GM12891 (cell line): ENCODE data around the gene ATN1.
A peak's percentile ranks its signal among the peaks of the same experiment; 100 is the strongest.

ENCODE experiments used
- DNase-seq: peaks from one replicate; pipeline ENCODE4 v3.0.0; 2011; ENCODE audit warnings: low spot score; ENCODE audit not compliant: insufficient read length
- FAIRE-seq: peaks from 2 replicates; lab custom pipeline; 2011; peaks lifted over from hg19 to GRCh38; lab: Jason Lieb, UNC
- PAX5 ChIP-seq: IDR thresholded peaks from 2 replicates; pipeline ENCODE4 v1.6.1; 2011; ENCODE audit warnings: low read length, moderate library complexity, mild to moderate bottlenecking; ENCODE audit not compliant: insufficient read depth, severe bottlenecking
- POLR2A ChIP-seq: IDR thresholded peaks from 2 replicates; pipeline ENCODE4 v1.6.1; 2011; ENCODE audit warnings: low read depth, low read length, control low read depth
- POLR2AphosphoS5 ChIP-seq: IDR thresholded peaks from 2 replicates; pipeline ENCODE4 v1.6.1; 2011; ENCODE audit warnings: low read depth, low read length, control low read depth
- POU2F2 ChIP-seq: IDR thresholded peaks from 2 replicates; pipeline ENCODE4 v1.6.1; 2011; ENCODE audit warnings: low read depth, mild to moderate bottlenecking, control low read depth, low read length, moderate library complexity
- SPI1 ChIP-seq: IDR thresholded peaks from 2 replicates; pipeline ENCODE4 v1.6.1; 2011; ENCODE audit warnings: low read depth, low read length, control low read depth
- TAF1 ChIP-seq: IDR thresholded peaks from 2 replicates; pipeline ENCODE4 v1.6.1; 2011; ENCODE audit warnings: low read depth, low read length, control low read depth

ATN1 gene

GRCh38 chr12:6945613-6946012, 17.9 kb downstream of the ATN1 start:
- FAIRE-seq: no peak
- TF ChIP-seq POU2F2 (no peak), POLR2A (no peak; the same call in none of the 2 replicates), SPI1 (no peak), PAX5 (no peak), POLR2AphosphoS5 (no peak), TAF1 (no peak)
- DNase-seq: no peak

GRCh38 chr12:6946033-6946919, 18.5 kb downstream of the ATN1 start:
- DNase-seq (no peak), FAIRE-seq (peak; percentile 94)
- no peak for TF ChIP-seq PAX5
- TF ChIP-seq POU2F2: peak; percentile 78
- TF ChIP-seq POLR2AphosphoS5: peak; percentile 59
- peak; percentile 62 for TF ChIP-seq SPI1
- TF ChIP-seq TAF1: no peak
- peak; percentile 40; the same call in 1 of the 2 replicates for TF ChIP-seq POLR2A

- FAIRE-seq (no peak), DNase-seq (no peak)
- no peak for TF ChIP-seq POLR2AphosphoS5
- TF ChIP-seq SPI1: peak; percentile 32; the same call in 1 of the 2 replicates
- TF ChIP-seq PAX5: no peak
- TF ChIP-seq POU2F2: no peak
These were observed 19.2 kb downstream of the ATN1 start for GRCh38 chr12:6946920-6947374.

- no peak for TF ChIP-seq POLR2AphosphoS5
- no peak for TF ChIP-seq TAF1
- TF ChIP-seq SPI1: no peak
- no peak for TF ChIP-seq PAX5
- TF ChIP-seq POU2F2: no peak
- TF ChIP-seq POLR2A: no peak
- DNase-seq (no peak), FAIRE-seq (peak; percentile 62)
These were observed 19.9 kb downstream of the ATN1 start for GRCh38 chr12:6947615-6948014.

- DNase-seq: no peak
- no peak for TF ChIP-seq SPI1
- TF ChIP-seq POU2F2: no peak
- no peak for TF ChIP-seq POLR2A
- no peak for TF ChIP-seq PAX5
- no peak for TF ChIP-seq TAF1
- TF ChIP-seq POLR2AphosphoS5: no peak
- FAIRE-seq: peak; percentile 94
These were observed 21.3 kb downstream of the ATN1 start for GRCh38 chr12:6948873-6949594.

- TF ChIP-seq POU2F2 (no peak), TAF1 (no peak)
- DNase-seq (no peak), FAIRE-seq (no peak)
These were observed 22.6 kb downstream of the ATN1 start for GRCh38 chr12:6950401-6950801.

GRCh38 chr12:6950811-6951540, 23.2 kb downstream of the ATN1 start, which contains the start of gene PTPN6:
PTPN6 (plus strand) TSS chr12:6951356; CDS start chr12:6951513, 157 bp downstream.
- FAIRE-seq: peak; percentile 98
- DNase-seq: no peak

GRCh38 chr12:6951551-6952120, 23.9 kb downstream of the ATN1 start:
- TF ChIP-seq SPI1: no peak
- 0 out of 2 replicates have a peak, but pooled peaks have one; percentile 12 for TF ChIP-seq POLR2AphosphoS5
- TF ChIP-seq POU2F2: 0 out of 2 replicates have a peak, but pooled peaks have one; percentile 7
- no peak; the same call in 1 of the 2 replicates for TF ChIP-seq POLR2A
- no peak for TF ChIP-seq PAX5
- no peak; the same call in 1 of the 2 replicates for TF ChIP-seq TAF1
- FAIRE-seq (no peak), DNase-seq (no peak)

More at GRCh38 chr12:6950811-6951540, 23.2 kb downstream of the ATN1 start, which contains the start of gene PTPN6:
- TF ChIP-seq POU2F2: 0 out of 2 replicates have a peak, but pooled peaks have one; percentile 33
- peak; percentile 75 for TF ChIP-seq POLR2AphosphoS5
- peak; percentile 56 for TF ChIP-seq SPI1
- peak; percentile 53 for TF ChIP-seq POLR2A
- no peak for TF ChIP-seq PAX5
- TF ChIP-seq TAF1: peak; percentile 81

- DNase-seq: no peak
- TF ChIP-seq POLR2A (no peak; the same call in 1 of the 2 replicates), POLR2AphosphoS5 (no peak), TAF1 (0 out of 2 replicates have a peak, but pooled peaks have one; percentile 38), POU2F2 (no peak), PAX5 (no peak)
- no peak for FAIRE-seq
These were observed 24.5 kb downstream of the ATN1 start for GRCh38 chr12:6952121-6952862.
